HCT116 (cell line): ENCODE results near the gene OOSP1.

ENCODE experiments used
- CTCF ChIP-seq, 3 experiments: fragments of 200-600 bp in 1 of 3; sonication (generic) in 1 of 3; IDR thresholded peaks in 2 of 3; conservative IDR thresholded peaks in 1 of 3; 2 replicates each; pipeline ENCODE4 v1.5.1; 2012 to 2017; ENCODE audit warnings: low read depth in 2 of 3, low read length in 2 of 3, antibody characterized with exemption in 1 of 3, borderline replicate concordance in 1 of 3, control low read depth in 1 of 3, mild to moderate bottlenecking in 1 of 3, mixed read lengths in 1 of 3, mixed run types in 1 of 3, moderate library complexity in 1 of 3; ENCODE audit not compliant: insufficient read depth in 1 of 3
- EZH2phosphoT487 ChIP-seq: fragments of 200-600 bp; IDR thresholded peaks from 2 replicates; pipeline ENCODE4 v1.6.1; 2018; ENCODE audit warnings: antibody characterized with exemption, borderline replicate concordance
- REST ChIP-seq: IDR thresholded peaks from 2 replicates; pipeline ENCODE4 v1.6.1; 2012; ENCODE audit warnings: low read depth
- SP1 ChIP-seq: IDR thresholded peaks from 2 replicates; pipeline ENCODE4 v1.6.1; 2012; ENCODE audit warnings: low read depth
- TCF7L2 ChIP-seq: IDR thresholded peaks from 2 replicates; pipeline ENCODE4 v1.7.0; 2011; ENCODE audit warnings: borderline replicate concordance, inconsistent platforms; ENCODE audit not compliant: insufficient read depth, insufficient read length; ENCODE audit errors: extremely low read depth

GRCh38 chr11:59973097-59973496, 34.9 kb downstream of the OOSP1 start:
- TF ChIP-seq TCF7L2 (no peak), SP1 (no peak), EZH2phosphoT487 (no peak), REST (no peak), CTCF (IDR thresholded peaks at IDR 0.05 in 2 of 3, conservative IDR thresholded peaks at IDR 0.05 in 1 of 3; ENCODE audit: borderline replicate concordance in 1 of 3, insufficient read depth in 1 of 3, low read depth in 2 of 3, low read length in 2 of 3) (no peak)
